ENCODE data around the gene CCNYL1.

DNA sequence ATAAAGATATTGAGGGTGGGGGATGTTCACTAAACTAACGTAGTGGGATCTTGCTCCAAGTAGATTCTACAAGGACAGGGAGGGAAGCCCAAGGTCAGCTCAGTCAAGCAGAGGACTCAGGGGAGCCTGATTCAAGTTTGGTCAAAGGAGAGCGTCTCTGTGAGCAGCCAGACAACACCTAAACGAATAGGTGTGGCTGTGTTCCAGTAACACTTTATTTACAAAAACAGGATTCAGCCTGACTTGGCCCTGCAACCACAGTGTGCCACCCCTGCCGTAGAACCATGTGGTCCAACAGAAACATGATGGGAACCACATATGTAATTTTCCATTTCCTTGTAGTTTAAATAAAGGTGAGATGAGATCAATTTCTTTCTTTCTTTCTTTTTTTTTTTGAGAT is 76.4 kb downstream of the CCNYL1 start:
- no peak for TF ChIP-seq CTCF (IDR thresholded peaks at IDR 0.05)
- TF ChIP-seq POLR2A (IDR thresholded peaks at IDR 0.05): no peak

Measured in thyroid gland (tissue), 4 donors.